ENCODE measurements around the gene OR2S2.

The OR2S2 gene

DNA sequence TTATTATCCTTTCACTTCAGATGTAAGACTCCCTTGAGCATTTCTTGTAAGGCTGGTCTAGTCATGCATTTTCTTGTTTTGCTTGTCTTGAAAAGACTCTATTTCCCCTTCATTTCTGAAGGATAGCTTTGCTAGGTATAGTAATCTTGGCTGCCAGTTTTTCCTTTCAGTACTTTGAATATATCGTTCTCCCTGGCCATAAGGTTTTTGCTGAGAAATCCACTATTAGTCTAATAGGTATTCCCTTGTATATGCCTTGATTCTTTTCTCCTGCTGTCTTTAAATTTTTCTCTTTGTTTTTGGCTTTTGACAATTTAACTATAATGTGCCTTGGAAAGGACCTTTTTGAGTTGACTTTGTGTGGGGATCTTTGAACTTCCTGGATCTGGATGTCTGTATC lies 16.8 kb upstream of the OR2S2 start:
- TF ChIP-seq, protein P1, sequence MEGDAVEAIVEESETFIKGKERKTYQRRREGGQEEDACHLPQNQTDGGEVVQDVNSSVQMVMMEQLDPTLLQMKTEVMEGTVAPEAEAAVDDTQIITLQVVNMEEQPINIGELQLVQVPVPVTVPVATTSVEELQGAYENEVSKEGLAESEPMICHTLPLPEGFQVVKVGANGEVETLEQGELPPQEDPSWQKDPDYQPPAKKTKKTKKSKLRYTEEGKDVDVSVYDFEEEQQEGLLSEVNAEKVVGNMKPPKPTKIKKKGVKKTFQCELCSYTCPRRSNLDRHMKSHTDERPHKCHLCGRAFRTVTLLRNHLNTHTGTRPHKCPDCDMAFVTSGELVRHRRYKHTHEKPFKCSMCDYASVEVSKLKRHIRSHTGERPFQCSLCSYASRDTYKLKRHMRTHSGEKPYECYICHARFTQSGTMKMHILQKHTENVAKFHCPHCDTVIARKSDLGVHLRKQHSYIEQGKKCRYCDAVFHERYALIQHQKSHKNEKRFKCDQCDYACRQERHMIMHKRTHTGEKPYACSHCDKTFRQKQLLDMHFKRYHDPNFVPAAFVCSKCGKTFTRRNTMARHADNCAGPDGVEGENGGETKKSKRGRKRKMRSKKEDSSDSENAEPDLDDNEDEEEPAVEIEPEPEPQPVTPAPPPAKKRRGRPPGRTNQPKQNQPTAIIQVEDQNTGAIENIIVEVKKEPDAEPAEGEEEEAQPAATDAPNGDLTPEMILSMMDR (IDR thresholded peaks at IDR 0.05): no peak

DNA sequence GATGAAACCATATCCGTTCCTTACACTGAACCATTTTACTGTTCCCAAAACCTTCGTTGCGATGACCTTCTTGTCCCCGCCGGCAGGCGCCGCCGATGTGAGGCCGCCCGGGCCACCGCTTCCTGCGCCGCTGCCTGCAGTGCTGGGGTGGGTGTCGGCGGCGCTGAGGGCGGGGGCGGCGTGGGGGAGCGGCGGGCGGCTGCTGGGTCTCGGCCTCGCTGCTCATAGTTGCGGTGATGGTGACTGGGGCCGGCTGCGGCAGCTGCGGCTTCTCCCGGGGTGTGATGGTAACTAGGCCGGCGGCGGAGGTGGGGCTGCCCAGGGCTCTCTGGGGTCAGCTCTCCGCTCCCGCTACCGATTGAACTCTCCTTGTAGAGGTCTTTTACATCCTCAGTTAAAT lies 14.1 kb upstream of the OR2S2 start:
- TF ChIP-seq, protein P1 (IDR thresholded peaks at IDR 0.05): no peak

DNA sequence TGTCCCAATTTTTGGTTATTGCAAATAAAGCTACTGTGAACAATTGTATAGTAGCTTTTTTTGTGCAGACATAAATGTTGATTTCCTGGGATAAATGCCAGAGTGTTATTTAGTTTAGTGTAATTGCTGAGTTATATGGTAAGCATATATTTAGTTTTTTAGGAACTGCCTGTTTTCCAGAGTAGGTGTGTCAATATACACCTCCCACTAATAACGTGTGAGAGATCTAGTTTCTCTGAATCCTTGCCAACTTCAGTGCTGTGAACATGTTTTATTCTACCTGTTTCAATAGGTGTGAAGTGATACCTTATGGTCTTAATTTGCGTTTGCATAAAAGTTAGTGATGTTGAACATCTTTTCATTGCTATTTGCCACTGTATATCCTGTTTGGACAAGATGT lies 9.1 kb upstream of the OR2S2 start:
- TF ChIP-seq, protein P1 (IDR thresholded peaks at IDR 0.05): no peak

DNA sequence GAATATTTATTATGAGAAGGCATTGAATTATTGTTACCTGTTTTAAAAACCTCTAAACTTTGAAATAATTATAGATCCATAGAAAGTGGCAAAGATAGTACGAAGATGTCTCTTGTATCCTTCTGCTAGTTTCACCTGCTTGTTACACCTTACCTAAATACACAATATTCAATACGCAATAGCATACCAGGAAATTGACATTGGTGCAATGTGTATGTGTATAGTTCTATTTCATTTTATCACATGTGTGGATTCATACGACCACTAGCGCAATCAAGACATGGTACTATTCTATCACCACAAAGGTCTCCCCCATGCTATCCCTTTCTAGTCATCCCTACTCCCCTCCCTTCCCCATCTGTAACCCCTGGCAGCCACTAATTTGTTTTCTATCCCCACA lies 8.5 kb upstream of the OR2S2 start:
- TF ChIP-seq, protein P1 (IDR thresholded peaks at IDR 0.05): no peak

DNA sequence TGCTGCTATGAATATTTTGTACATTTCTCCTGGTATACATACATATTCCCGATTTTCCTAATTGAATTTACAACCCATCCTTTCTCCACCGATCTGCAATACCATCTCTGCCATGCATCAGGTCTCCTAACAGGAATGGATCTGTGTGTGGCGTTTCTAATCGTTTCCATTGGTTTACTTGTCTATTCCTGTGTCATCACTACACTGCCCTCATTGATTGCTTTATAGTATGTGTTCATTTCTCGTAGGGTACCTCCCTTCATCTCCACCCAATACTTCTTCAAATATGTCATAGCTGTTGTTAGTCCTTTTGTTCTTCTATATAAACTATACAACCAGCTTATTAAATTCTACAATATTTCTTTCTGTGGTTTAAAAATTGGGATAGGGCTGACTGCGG lies 7.1 kb upstream of the OR2S2 start:
- TF ChIP-seq, protein P1 (IDR thresholded peaks at IDR 0.05): no peak

DNA sequence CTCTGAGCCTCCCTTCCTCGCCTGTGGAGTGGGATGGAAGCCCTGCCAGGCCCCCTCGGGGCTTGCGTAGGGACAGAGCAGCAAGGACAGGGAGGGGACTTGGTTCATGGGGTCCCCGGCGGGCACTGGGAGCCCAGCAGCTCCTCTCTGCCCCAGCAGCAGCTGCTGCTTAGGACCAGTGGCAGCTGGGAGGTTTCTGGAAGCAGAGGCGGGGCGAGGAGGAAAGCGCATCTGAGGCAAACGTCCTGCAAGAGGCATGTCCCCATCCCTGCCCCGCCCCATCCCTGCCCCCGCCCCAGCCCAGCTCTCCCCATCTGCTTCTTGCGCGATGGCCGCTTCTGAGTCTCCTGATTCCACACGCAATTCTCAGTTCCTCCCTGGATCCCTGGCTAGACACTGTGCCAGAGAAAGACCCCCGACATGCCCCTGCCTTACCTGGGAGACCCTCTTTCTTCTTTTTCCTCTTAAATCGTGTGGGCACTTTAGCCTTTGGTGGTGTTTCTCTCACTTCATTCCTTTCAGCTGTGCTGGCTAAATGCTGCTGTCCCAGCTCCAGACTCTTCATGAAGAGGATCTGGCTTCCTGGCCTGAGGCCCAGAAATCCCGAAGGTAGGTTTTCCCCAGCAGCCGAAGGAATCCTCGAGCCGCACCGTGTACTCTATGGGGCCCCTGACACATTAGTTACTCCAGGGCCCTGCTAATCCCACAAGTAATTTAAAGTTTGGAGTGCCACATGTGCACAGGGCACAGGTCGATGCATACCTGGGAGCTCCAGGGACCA lies 4.4 kb upstream of the OR2S2 start:
- TF ChIP-seq, protein P1 (IDR thresholded peaks at IDR 0.05): no peak

DNA sequence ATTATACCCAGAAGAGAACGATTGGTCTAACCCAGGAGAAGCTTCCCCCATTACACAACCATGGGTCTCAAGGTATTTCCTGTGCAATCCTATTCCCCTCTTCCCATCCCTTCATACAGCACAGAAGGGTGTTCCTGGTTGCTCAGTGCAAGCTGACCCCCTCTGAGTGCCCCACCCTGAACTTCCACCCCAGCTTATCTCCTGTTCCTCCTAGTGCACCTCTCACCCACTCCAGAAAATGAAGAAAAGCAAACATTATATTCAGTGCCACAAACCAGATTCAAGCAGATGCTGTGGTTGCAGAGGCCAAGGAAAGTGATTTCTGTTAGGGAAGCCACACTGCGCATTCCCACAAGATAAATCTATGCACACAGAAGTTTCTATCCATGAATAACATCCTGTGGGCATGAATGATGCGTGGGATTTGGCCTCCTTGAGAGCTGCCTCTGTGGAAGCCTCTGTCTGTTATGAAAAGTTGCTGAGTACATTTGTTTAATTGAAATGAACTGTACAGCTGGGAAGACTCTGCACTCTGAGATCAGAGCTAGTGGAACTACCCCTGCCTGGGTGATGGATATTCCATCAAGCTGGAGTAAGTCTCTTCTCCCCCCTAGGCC lies 2.2 kb upstream of the OR2S2 start:
- TF ChIP-seq, protein P1 (IDR thresholded peaks at IDR 0.05): no peak

Measured in LNCAP (cell line).